ENCODE data around the gene ERFE.

- TF ChIP-seq EZH2 (IDR thresholded peaks at IDR 0.05; ENCODE audit: borderline replicate concordance, low read depth, low read length, severe bottlenecking) (no peak), CTCF (IDR thresholded peaks at IDR 0.05; ENCODE audit: borderline replicate concordance, extremely low read depth, low read length, poor library complexity, severe bottlenecking) (no peak)
Measured at GRCh38 chr2:238159071-238159539, 335 bp downstream of the ERFE start.
